ENCODE results near the gene ITGB7.
"Not testable (repeated sequence)": the region's sequence is repeated elsewhere in the genome, so short reads cannot be mapped to it uniquely, and the experiment has no call there.

The ITGB7 gene

GRCh38 chr12:53217051-53217930, 10.2 kb upstream of the ITGB7 start:
- peak; percentile 73 for DNase-seq

- DNase-seq: no peak
Observed at GRCh38 chr12:53215497-53215896, 8.4 kb upstream of the ITGB7 start.

- no peak for DNase-seq
Observed at GRCh38 chr12:53214687-53215455, 7.8 kb upstream of the ITGB7 start.

GRCh38 chr12:53214221-53214620, 7.2 kb upstream of the ITGB7 start:
- DNase-seq: no peak

GRCh38 chr12:53213348-53213747, 6.3 kb upstream of the ITGB7 start:
- peak; percentile 95 for DNase-seq

GRCh38 chr12:53212931-53213330, 5.9 kb upstream of the ITGB7 start:
- DNase-seq: no peak

GRCh38 chr12:53211476-53212381, 4.7 kb upstream of the ITGB7 start:
- DNase-seq: no peak

GRCh38 chr12:53210843-53211242, 3.8 kb upstream of the ITGB7 start:
- no peak for DNase-seq

- no peak for DNase-seq
Observed at GRCh38 chr12:53208877-53209463, 1.9 kb upstream of the ITGB7 start.

- no peak for DNase-seq
Observed at GRCh38 chr12:53208435-53208834, 1.4 kb upstream of the ITGB7 start.

- no peak for DNase-seq
Observed at GRCh38 chr12:53205747-53206419, 1.2 kb downstream of the ITGB7 start.

- DNase-seq: no peak
Observed at GRCh38 chr12:53204351-53204750, 2.7 kb downstream of the ITGB7 start.

- DNase-seq: not testable (repeated sequence)
Observed at GRCh38 chr12:53202316-53202715, 4.7 kb downstream of the ITGB7 start.

GRCh38 chr12:53201639-53202038, 5.4 kb downstream of the ITGB7 start:
- DNase-seq: no peak

GRCh38 chr12:53201177-53201541, 5.9 kb downstream of the ITGB7 start:
- no peak for DNase-seq

GRCh38 chr12:53200458-53201176, 6.4 kb downstream of the ITGB7 start:
- no peak for DNase-seq

GRCh38 chr12:53200107-53200457, 7.0 kb downstream of the ITGB7 start:
- DNase-seq: no peak

GRCh38 chr12:53199700-53200099, 7.4 kb downstream of the ITGB7 start:
- no peak for DNase-seq

- no peak for DNase-seq
Observed at GRCh38 chr12:53198486-53199110, 8.5 kb downstream of the ITGB7 start.

- no peak for DNase-seq
Observed at GRCh38 chr12:53197011-53197640, 9.9 kb downstream of the ITGB7 start.

GRCh38 chr12:53196486-53196885, 10.6 kb downstream of the ITGB7 start:
- no peak for DNase-seq

All from 8988T (cell line).